Fibroblast of pulmonary artery (primary cell): Measurements from ENCODE around the gene ABCA2.

Experiments
- DNase-seq: peaks from one replicate; pipeline ENCODE4 v3.0.0-alpha.2; 2010; ENCODE audit warnings: low read depth
- H3K4me3 ChIP-seq: replicated peaks from 2 replicates; pipeline ENCODE4 v1.5.1; 2011; ENCODE audit warnings: low read depth, mild to moderate bottlenecking, control low read depth, low read length, moderate library complexity
- CTCF ChIP-seq: IDR thresholded peaks from 2 replicates; pipeline ENCODE4 v1.5.1; 2011; ENCODE audit warnings: mild to moderate bottlenecking, control low read depth, low read length, inconsistent platforms; ENCODE audit errors: missing control alignments

The ABCA2 gene

GRCh38 chr9:137031904-137032640 lies 4.0 kb upstream of the ABCA2 start, which contains the start of gene FUT7:
Gene FUT7 (minus strand): TSS chr9:137032088. CDS start chr9:137031991, 97 bp downstream.
- TF ChIP-seq CTCF, result no peak
- no peak within 1 kb of the TSS for H3K4me3 ChIP-seq
- no peak for DNase-seq

DNA sequence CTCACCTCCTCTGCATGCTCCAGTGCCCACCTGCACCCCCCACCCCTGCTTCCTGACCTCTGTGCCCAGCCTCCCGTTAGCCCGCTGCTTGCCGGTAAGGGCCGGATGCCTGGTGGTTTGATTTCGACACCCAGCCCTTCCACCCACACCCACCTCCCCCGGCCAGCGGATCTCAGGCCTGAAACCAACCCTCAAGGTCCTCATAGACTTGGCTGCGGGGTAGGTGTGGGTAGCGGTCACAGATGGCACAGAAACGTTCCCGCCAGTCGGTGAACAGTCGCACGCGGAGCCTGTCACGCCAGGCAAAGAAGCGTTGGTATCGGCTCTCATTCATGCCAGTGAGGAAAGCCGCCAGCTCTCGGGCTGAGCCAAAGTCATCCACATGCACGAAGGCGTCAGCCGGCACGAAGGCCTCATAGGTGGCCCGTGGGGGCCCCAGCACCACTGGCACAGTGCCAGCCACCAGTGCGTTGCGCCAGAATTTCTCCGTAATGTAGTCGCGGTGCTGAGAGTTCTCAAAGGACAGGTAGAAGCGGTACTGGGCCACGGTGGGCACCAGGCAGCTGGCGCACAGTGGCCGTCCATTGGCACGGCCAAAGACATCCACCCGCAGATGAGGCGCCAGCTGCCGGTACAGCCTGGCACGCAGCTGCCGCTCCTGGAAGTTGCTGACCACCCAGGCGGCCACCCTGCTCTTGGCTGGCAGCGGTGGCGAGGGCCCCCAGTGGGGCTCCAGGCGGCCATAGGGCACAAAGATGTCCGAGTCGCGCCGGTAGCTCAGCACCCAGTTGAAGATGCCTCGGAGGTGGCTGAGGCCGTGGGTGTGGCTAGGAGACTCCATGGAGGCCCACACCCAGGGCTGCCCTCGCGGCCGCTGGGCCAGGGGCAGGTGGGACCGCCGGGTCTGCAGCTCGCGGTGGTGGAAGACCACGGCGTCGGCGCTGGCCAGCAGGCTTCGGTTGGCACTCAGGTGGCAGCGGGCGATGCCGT lies 2.8 kb upstream of the ABCA2 start:
- no peak for DNase-seq
- no peak for TF ChIP-seq CTCF
- H3K4me3 ChIP-seq, result no peak overlapping the region

DNA sequence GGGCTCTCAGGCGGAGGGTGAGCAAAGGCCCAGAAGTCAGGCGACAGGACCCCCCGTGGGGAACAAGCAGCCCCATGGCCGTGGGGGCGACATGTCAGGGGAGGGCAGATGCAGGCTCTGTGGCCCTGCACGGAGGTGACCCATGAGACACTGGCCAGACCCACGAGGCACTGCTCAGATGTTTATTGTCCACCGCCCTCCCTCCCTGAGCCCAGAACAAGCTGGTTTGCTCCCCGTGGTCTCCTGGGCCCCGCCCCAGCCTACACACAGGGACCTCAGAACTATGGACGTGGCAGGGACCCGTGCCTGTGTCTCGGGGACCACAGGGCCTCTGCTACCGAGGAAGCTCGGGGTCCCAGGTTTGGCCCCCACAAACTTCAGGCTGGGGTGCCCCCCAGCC lies 2.0 kb upstream of the ABCA2 start:
- DNase-seq, result no peak
- H3K4me3 ChIP-seq, result no peak overlapping the region
- TF ChIP-seq CTCF, result no peak

- peak; percentile 56 for DNase-seq
- no peak overlapping the region for H3K4me3 ChIP-seq
- peak; percentile 87 for TF ChIP-seq CTCF
Observed at GRCh38 chr9:137029058-137029936, 1.3 kb upstream of the ABCA2 start.

GRCh38 chr9:137028263-137029057 lies 423 bp upstream of the ABCA2 start:
- DNase-seq, result peak; percentile 21
- peak; percentile 30 for TF ChIP-seq CTCF
- peak overlapping the region; percentile 52 for H3K4me3 ChIP-seq

- TF ChIP-seq CTCF, result no peak
- DNase-seq, result no peak
- H3K4me3 ChIP-seq, result no peak overlapping the region
Observed at GRCh38 chr9:137026828-137027227, 1.2 kb downstream of the ABCA2 start.
